Activated B cell treated with CpG ODN at 0.5 μM for 24 hours (primary cell): ENCODE results near the gene PDE10A. TPM values are rescaled to one million over a fixed set of nuclear protein-coding genes. Genes with fewer than 3 reads are reported as not detected.

Source experiments
- ATAC-seq: fragments of 200-7000 bp; cut with Tn5 transposase; one replicate; pipeline ENCODE4 v1.10.0; 2021; ENCODE audit warnings: low read depth, mild to moderate bottlenecking, moderate library complexity
- CTCF ChIA-PET: fragments of 350-600 bp; sonication (Branson Sonifier 250); formaldehyde crosslinking; loops from one replicate; lab custom pipeline; 2021; ENCODE audit warnings: antibody characterized with exemption; lab: Charles Lee
- POLR2A ChIA-PET: fragments of 350-600 bp; sonication (Branson Sonifier 250); formaldehyde crosslinking; loops from one replicate; lab custom pipeline; 2021; ENCODE audit warnings: antibody characterized with exemption; lab: Charles Lee
- DNase-seq: peaks from one replicate; pipeline ENCODE4 v3.0.0; 2022
- H3K27ac Mint-ChIP-seq: one replicate; pipeline ENCODE4 v1.8.0; 2020; ENCODE audit warnings: mixed read lengths
- H3K27me3 Mint-ChIP-seq: one replicate; pipeline ENCODE4 v1.8.0; 2021; ENCODE audit warnings: mixed read lengths
- H3K36me3 Mint-ChIP-seq: one replicate; pipeline ENCODE4 v1.8.0; 2021; ENCODE audit warnings: low read depth, mixed read lengths
- H3K4me1 Mint-ChIP-seq: one replicate; pipeline ENCODE4 v1.8.0; 2021; ENCODE audit warnings: mixed read lengths
- H3K4me3 Mint-ChIP-seq: one replicate; pipeline ENCODE4 v1.8.0; 2020; ENCODE audit warnings: mild to moderate bottlenecking, mixed read lengths
- H3K9me3 Mint-ChIP-seq: one replicate; pipeline ENCODE4 v1.8.0; 2020; ENCODE audit warnings: mixed read lengths
- CTCF ChIP-seq: fragments of 200-600 bp; IDR thresholded peaks from one replicate; pipeline ENCODE4 v1.8.0; 2022; ENCODE audit warnings: antibody characterized with exemption, mild to moderate bottlenecking
- intact Hi-C: fragments of 100-400 bp; cut with micrococcal nuclease; formaldehyde crosslinking; loops from one replicate; pipeline ENCODE4 v1.15.1; 2024
- total RNA-seq: library from RNA; stranded (reverse); gene quantifications from 2 replicates; pipeline ENCODE4 v1.2.3, GENCODE V29; 2022

The PDE10A gene
- total RNA-seq: not detected in 2 replicates

- Mint-ChIP-seq H3K27me3 (peaks cover 43% of the 10 kb centered on the region), H3K4me3 (no peak within 1 kb of the TSS), H3K4me1 (peaks cover 2% of the 10 kb centered on the region), H3K9me3 (no peaks in the 10 kb centered on the region), H3K36me3 (no peaks in the 10 kb centered on the region), H3K27ac (no peak within 1 kb of the TSS)
- intact Hi-C loops: no loop called here
- ChIA-PET CTCF (no interaction called here), POLR2A (no interaction called here)
- ATAC-seq (no peak), DNase-seq (no peak)
- TF ChIP-seq CTCF: no peak
Observed at GRCh38 chr6:165662749-165663376, at the start of gene PDE10A. Gene PDE10A, minus strand, starts transcription at chr6:165663241. Its CDS starts 430 bp downstream, at chr6:165662811.

GRCh38 chr6:165708985-165709576 is 46.0 kb upstream of the PDE10A start:
- Mint-ChIP-seq H3K4me3 (no peak overlapping the region), H3K36me3 (no peaks in the 10 kb centered on the region), H3K27ac (no peak overlapping the region), H3K27me3 (no peaks in the 10 kb centered on the region), H3K4me1 (no peaks in the 10 kb centered on the region), H3K9me3 (no peaks in the 10 kb centered on the region)
- no peak for ATAC-seq
- CTCF ChIA-PET: no interaction called here
- DNase-seq: no peak
- no peak for TF ChIP-seq CTCF
- intact Hi-C loops: no loop called here
- POLR2A ChIA-PET: no interaction called here

- Mint-ChIP-seq H3K27me3 (no peaks in the 10 kb centered on the region), H3K4me1 (no peaks in the 10 kb centered on the region), H3K36me3 (no peaks in the 10 kb centered on the region), H3K27ac (no peak overlapping the region), H3K4me3 (no peak overlapping the region), H3K9me3 (no peaks in the 10 kb centered on the region)
- intact Hi-C loops: no loop called here
- no peak for ATAC-seq
- DNase-seq: no peak
- no peak for TF ChIP-seq CTCF
- ChIA-PET CTCF (no interaction called here), POLR2A (no interaction called here)
Observed at GRCh38 chr6:165707067-165707853, 44.2 kb upstream of the PDE10A start.

DNA sequence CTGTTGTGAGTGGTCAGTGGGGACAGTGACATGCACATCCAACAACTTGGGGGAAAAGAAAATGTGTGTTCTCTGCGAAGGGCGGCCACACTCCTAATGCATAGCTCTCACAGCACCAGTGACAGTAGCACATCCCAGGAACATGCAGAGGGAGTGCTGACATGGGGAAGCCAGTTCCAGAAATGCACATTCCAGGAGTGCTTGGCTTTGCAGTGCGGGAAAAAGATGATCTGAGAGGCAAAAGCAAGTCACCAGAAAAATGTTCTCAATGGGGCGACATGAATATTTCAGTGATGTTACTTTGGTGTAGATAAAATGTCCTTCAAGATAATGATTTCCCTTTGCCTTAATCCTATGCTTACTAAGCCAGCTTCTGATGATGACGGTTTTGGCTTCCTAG is 42.9 kb upstream of the PDE10A start:
- no peak overlapping the region for H3K27ac Mint-ChIP-seq
- DNase-seq (no peak), ATAC-seq (no peak)
- no peak overlapping the region for H3K4me3 Mint-ChIP-seq
- H3K9me3 Mint-ChIP-seq: no peaks in the 10 kb centered on the region
- no peak for TF ChIP-seq CTCF
- H3K4me1 Mint-ChIP-seq: no peaks in the 10 kb centered on the region
- POLR2A ChIA-PET: no interaction called here
- no peaks in the 10 kb centered on the region for H3K27me3 Mint-ChIP-seq
- H3K36me3 Mint-ChIP-seq: no peaks in the 10 kb centered on the region
- intact Hi-C loops: no loop called here
- CTCF ChIA-PET: no interaction called here

DNA sequence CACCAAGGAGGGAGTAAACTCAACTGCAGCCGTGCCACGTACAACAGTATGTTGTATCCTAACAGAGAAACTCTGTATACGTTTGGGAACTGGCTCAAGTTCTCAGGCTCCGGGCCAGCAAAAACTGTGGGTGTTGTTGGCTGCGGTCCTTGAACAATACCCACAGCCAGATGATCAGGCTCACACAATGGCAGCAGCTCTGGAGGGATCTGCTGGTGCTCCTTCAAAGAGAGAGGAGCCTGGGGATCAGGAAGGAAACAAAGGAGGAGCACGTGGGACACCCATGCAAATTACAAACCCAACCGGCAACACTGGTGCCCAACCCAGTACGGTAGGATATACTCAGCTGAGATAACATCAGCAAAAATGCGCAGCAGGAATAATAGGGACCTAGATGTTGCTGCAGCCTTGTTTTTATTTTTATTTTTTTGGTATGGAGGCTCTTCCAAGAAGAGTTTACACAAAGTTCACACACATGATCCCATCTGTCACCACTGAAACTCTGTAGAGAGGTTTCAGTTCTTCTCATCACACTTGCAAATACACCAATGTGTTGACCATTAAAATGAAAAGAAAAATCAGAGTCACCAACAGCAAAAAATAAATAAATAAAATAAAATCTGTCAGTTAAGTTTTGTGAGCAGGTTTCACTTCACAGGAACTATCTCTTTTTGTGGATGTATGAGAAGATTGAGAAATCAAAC is 41.2 kb upstream of the PDE10A start:
- POLR2A ChIA-PET: no interaction called here
- no peak overlapping the region for H3K27ac Mint-ChIP-seq
- H3K4me1 Mint-ChIP-seq: no peaks in the 10 kb centered on the region
- DNase-seq: no peak
- CTCF ChIA-PET: no interaction called here
- TF ChIP-seq CTCF: no peak
- ATAC-seq: no peak
- H3K27me3 Mint-ChIP-seq: no peaks in the 10 kb centered on the region
- no peaks in the 10 kb centered on the region for H3K36me3 Mint-ChIP-seq
- intact Hi-C loops: no loop called here
- H3K4me3 Mint-ChIP-seq: no peak overlapping the region
- peaks cover 1% of the 10 kb centered on the region for H3K9me3 Mint-ChIP-seq
